HG03565 (cell line): ENCODE measurements around the gene CSTF3.
A peak's percentile ranks its signal among the peaks of the same experiment; 100 is the strongest.
"Not testable (repeated sequence)": the region's sequence is repeated elsewhere in the genome, so short reads cannot be mapped to it uniquely, and the experiment has no call there.

Source experiments
- ATAC-seq: cut with Tn5 transposase; IDR thresholded peaks from one replicate; pipeline ENCODE4 v1.9.1; 2021; ENCODE audit warnings: mild to moderate bottlenecking, moderate library complexity; ENCODE audit not compliant: unreplicated experiment

Gene CSTF3

DNA sequence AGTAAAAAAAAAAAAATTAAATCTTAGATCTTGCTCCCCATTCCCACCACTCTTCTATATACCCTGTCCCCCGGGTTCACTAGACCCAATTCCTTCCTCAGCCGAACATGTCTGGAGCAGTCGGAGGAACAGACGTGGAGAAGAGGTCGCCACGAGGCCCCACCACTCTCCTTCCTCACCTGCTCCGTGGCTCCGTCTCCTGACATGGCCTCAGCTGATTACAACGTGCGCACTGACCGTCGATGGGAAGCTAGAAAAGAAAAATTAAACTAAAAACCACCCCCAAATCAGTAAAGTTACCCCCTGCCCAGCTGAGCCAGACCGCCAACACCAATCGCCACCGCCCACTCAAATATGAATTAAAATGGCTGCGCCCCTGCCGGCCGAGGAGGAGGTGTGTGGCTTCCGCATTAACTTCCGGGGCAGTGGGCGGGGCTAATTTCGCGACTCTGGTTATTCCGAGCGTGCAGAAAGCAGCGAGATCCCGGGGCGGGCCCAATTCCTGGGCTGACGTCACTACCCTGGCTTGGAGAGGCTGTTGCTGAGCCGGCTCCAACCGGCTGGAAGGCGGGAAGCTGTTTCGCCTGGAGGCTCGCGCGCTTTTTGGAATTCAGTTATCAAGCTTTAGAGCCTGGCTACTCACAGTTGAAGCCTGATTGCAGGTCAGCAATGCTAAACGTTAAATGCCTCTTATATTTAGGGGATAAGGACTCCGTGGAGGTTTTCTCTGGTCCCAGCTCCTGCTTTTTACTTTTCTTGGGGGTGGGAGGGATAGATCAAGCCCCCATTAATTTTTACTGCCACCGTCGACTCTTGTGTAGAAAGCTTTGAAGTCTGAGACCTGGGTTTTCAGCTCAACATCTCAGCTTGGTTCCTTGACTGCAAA lies at the start of gene CSTF3:
CSTF3 (minus strand) TSS at position 361 of the 886 bp plus-strand sequence; CDS start at position 206, 155 bp downstream.
- peak; percentile 83 for ATAC-seq

DNA sequence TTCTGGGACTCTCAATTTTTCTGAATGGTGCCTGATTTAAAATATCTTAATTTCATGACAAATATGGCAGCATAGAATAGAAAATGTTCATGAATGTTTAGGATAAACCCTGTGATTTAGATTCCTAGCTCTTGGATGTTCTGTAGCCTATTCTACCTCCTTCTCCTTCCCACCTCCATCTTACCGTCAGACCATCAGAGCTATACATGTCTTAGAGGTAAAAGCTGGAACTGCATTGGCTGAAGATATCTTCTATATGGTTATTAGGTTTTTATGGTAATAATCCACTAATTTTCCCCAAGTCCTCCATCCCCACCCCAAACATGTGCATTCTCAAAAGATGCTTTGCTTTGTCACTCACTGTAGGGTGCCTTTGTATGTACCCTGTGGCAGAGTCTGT lies 46.9 kb upstream of the CSTF3 start:
- ATAC-seq: no peak

DNA sequence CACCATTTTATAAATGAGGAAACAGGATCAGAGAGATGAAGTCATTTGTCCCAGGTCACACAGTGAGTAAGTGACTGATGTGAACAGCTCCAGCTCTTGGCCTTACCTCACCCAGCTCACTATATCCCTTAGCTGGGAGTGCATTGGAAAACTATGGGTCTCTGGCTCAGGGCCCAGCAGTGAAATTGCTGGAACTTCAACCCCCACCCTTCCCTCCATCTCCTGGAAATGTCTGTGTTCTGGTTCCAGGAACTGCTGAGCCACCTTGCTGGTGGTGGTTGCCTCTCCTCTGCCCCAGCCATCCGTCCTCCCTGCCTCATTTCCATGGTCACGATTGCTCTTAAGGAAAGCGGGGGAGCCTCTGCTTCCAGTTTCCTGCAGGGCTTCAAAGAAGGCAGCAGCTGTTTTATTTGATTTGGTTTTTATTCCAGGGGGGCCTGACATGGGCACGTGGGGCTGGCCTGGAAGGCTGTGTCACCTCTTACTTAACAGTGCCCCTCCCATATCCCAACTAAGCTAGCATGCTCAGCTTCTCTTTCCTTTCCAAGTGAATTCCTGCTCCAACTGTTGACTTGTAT lies 46.2 kb upstream of the CSTF3 start:
- no peak for ATAC-seq

DNA sequence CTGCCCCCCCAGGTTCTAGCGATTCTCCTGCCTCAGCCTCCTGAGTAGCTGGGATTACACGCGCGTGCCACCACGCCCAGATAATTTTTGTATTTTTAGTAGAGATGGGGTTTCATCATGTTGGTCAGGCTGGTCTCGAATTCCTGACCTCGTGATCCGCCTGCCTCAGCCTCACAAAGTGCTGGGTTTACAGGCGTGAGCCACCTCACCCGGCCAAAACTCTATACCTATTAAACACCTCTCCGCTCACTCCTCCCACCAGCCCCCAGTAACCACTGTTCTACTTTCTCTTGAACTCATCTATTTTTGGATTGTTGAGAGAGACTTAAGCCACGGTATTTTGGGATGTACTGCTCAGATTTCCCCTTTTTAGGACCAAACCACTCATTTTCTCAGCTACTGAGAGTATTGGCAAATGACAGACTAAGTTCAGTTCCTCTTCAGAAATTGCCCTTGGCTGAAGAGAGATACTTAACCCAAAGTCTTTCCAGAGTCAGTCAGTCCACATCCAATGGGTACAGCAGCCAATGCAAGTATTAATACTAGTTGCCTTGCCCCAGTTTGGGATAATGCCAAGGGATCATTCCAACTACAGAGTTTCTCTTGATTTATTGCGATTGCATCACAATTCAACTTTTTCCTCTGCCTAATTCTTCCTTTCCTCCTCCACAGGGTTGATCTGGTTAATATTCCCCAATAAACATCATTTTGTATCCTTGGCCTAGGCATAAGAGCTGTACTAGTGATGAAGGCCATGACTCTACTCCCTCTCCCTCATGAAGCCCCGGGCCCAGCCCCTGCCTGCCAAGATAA lies 36.8 kb upstream of the CSTF3 start:
- no peak for ATAC-seq

DNA sequence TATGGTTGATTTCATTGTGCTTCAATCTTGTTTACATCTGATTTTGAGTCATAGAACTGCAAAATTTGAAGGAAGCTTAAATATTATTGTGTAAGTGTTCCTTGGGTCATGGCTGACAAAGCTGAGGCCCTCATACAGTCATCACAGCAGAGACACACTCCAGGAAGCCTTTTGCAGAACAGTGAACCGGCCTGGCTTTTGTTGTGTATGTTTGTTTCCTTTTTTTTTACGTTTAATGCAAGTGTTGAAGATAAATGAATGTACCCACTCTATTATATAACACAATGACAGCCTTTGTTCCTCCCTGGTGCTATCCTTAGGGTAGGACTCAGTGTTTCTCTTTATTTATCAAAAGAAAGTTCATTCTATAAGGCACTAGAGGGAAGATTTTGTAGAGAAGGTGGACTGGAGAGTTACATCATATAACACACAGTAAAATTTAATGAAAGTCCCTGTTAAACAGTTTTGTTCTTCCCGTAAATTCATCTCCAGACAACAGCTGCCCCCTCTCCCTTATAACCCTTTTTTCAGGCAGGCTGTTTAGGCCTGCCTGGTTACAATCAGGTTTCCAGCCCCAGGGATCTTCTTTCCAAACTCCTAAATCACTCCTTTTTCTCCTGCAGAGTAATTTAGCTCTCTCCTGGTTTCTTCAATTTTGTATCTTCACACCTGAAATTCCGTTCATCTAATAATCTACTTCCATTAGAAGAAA lies 34.3 kb upstream of the CSTF3 start:
- ATAC-seq: no peak

DNA sequence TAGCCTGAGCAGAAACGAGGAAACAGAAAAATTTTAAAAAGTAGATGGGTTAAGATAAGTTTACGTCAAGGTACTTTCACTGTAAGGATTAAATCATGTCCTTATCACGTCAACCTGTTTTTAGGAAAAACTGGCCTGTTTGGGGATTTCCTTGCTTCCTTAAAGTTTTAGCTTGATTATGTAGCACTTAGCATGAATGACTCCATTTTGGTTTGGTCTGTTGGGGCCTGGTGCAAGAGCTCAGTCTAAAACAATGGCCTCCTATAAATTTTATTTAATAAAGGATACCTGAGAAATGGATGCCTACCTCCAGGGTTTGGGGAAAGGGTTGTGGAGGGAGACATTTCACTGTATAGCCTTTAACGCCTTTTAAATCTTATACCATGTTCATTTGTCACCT lies 33.2 kb upstream of the CSTF3 start:
- ATAC-seq: no peak

DNA sequence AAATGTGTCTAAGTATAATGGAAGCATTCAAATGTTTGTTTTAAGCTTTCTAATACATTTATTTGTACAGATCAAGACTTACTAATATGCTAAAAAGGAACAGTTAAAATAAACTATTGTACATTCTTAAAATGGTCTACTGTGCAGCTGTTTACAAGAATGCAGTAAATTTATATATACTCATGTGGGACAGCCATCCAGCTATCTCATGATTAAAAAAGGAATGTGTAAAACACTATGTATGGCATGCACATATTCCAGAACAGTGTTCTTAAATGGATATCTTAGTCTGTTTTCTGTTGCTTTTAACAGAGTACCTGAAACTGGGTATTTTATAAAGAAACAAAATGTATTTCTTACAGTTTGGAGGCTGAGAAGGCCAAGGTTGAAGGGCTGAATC lies 30.2 kb upstream of the CSTF3 start:
- ATAC-seq: no peak

DNA sequence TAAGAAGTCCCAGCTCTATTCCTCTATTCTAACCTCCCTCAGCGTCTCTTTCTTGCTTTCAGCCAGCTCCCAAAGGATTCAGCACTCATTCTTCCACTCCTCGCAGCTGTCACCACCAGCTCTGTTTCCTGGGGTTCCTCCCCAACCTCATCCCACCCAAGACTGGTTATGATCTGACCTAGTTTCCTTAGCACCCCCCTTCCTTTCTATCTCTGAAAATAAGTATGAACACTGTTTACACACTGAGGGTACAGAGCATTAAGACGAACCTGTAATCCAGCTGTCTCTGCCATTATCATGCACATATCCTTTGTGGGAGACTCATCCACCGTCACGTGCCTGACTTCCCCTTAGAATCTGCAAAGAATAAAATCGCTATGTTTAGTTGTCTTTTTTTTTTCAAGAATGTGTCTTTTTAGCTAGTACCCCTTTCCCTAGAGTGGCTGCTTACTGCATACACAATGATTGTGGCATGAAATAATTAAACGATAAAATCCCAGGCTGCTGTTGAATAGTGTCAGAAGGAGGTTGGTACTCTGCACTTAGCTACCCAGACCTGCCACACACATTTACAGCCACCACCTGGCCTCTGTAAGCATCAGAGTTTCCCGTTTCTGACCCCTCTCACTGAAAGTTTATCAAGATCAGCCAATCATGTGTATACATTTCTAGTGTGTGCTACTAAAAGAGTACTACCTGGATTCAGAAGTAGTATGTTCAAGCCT lies 26.9 kb upstream of the CSTF3 start:
- ATAC-seq: no peak

DNA sequence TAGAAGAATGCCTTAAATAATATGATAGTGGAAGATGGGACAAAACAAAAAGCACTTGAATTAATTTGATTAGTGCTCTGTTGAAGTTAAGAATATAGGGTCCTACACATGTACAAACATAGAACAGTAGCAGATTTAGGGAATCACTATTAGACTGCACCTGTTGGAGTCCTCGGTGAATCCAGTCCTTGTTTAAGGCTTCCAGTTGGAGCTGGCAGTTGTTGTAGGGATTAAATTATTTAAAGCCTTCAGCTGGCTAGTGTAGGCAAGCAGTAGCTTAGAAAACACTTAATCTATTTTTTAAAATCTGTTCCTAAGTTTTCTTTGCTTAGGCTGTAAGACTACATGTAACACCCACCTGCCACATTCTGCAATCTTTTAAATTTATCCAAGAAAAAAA lies 24.5 kb upstream of the CSTF3 start:
- ATAC-seq: no peak

DNA sequence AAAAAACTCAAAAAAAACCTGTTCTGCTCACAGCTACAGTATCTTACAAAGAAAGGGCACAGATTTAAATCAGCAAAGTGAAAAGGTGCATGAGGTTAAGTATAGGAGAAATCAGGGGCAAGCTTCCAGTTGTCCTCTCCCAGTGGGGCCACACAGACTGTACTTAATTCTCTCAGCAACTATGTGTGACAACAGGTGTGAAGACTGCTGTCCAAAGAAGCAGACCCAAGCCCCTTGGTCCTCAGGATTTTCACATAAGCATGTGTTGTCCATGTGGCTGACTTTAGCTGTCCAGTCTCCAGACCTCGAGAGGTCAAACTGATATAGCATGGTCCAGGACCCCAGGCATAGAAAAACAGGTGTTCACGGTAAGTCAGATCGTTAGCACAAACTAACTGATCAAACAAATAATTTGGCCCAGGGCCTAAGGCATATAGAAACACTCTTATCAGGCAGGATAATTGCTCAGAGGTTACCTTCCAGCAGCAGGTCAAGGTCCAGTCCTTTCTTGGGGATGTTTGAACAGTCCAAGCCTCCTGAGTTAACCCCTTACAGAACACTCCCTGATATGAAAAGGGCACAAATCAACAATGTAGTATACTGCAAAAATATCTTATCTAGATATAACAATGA lies 21.1 kb upstream of the CSTF3 start:
- ATAC-seq: no peak

DNA sequence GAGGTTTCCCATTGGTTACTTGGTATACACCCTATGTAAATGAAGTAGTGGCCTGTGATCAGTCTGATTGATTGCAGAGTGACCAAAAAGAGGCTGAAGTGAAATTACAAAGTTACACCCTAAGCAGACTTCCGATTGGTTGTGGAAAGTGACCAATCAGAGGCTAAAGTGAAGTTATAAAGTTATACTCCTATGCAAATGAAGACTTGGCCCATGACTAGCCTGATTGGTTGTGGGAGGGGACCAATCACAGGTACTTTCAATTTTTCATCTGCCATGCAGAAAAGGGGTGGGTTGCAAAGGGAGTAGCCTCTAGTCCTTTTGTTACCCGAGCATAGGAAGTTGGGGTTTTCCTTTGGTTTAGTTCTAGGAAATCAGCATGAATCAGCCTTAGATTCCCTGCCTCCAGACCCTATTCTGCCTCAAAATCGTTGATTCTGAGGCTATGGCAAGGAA lies 18.1 kb upstream of the CSTF3 start:
- ATAC-seq: no peak

DNA sequence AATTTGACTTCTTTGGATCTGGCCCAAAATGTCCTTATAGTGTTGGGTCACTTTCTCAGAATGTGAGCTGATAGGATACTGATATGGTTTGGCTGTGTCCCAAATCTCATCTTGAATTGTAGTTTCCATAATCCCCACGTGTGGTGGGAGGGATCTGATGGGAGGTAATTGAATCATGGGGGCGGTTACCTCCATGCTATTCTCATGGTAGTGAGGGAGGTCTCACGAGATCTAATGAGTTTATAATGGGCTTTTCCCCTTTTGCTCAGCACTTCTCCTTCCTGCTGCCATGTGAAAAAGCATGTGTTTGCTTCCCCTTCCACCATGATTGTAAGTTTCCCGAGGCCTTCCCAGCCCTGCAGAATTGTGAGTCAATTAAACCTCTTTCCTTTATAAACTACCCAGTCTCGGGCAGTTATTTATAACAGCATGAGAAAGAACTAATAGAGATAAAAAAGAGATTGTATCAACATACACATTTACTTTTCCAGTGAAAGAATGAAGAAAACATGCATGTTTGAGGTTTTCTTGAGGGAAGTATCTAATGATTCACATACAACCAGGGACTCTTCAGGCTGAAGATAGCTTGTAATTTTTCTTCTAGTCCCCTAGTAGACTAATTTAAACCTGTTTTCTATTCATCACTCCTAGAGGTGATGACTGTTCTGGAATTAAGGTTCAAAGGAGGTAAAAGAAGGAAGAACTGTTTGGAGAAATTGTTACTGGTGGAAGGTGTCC lies 17.3 kb upstream of the CSTF3 start:
- no peak for ATAC-seq

DNA sequence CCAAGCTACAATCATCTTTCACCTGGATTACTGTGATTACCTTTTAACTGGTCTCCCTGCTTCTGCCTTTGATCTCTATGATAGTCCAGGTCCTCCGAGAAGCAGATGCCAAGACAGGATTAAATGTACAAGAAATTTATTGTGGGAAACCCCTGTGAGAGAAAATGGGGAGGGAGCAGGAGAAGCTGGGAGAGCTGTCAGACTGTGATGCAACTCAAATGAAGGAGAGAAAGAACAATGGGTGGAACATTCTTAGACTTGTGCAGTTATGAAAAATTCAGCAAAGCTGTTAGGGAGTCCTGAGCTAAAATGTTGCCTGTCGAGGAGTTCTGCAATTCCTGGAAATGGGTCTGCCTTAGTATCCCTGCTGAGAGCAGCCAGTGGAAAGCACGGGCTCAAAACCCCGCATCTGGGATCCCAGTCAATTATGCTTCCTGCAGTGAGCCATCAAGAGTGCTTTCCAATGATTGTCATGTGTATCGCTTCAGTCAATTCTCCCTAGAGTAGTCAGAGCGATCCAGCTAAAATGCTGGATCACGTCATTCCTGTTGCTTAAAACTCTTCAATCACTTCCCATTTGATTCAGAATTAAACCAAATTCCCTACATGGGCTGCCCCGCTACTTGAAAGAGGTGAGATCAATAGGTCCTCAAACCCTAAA lies 16.5 kb upstream of the CSTF3 start:
- ATAC-seq: no peak

DNA sequence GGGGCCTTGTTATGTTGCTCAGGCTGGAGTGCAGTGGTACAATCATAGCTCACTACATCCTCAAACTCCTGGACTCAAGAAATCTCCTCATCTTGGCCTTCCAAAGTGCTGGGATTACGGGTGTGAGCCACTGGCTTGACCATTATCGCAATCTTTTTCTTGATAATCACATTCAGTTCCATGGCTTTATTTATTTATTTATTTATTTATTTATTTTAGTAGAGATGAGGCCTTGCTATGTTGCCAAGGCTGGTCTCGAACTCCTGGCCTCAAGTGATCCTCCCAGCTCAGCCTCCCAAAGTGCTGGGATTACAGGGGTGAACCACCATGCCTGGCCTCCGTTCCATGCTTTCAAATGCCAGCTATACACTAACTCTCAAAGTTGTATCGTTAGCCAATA lies 15.5 kb upstream of the CSTF3 start:
- not testable (repeated sequence) for ATAC-seq

DNA sequence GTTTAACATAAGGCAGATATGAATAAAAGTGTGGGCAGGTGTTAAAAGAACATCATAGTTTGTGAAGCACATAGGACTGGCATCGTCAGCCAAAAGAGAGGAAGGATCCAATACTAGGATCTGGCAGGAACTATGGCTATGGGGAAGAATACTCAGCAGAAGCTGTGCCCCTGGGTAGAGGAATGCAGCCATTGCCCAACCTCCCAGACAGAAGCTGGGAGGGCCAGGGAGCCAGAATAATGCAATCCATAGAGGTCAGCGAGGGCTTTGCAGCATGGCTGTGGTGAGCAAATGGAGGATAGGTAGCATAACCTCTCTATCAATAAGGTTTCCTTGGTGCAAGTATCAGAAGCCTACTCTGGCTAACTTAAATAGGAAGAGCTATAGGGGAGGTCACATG lies 11.7 kb upstream of the CSTF3 start:
- no peak for ATAC-seq

DNA sequence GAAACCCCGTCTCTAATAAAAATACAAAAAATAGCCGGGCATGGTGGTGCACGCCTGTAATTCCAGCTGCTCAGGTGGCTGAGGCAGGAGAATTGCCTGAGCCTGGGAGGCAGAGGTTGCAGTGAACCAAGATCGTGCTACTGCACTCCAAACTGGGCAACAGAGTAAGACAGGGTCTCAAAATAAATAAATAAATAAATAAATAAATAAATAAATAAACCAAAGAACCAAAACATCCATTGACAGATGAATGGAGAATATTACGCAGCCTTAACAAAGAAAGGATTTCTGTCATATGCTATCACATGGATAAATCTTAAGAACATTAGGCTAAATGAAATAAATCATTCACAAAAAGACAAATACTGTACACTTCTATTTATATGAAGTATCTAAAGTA lies 11.1 kb upstream of the CSTF3 start:
- no peak for ATAC-seq

DNA sequence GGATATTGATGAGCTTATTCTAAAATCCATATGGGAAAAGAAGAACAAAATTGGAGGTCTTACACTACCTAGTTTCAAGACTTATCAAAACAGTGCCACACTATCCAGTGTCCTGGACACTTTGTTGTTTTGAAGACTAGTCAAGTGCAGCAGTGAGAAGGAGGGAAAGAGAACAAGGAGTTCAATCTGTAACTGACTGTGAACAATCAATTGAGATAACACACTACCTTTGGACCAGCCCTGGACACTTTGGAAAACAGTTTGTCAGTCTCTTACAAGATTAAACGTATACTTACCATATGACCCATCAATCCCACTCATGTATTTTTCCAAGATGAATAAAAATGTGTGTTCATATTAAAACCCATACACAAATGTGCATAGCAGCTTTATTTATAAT lies 10.0 kb upstream of the CSTF3 start:
- ATAC-seq: no peak

DNA sequence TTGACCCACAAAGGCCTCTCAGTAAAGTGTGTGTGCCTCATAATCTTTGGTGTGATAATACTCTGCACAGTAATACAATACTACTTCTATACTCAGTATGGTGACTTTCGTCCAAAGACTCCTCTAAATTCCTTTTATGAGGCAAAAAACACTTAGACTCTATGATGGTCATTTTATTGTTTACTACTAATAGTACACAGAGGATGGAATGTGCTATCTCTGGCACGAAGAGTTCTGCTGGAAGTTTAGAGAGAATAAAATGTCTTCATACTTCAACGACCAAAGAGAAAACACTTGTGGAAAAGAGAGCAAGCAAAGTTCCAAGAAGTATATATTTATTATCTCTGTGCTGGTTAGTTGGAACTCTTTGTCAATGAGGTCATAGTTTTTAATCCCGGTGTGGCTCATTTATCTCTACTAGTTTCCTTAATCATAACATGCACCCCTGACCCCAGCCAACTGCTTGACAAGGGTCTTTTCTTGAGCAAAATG lies 7.5 kb upstream of the CSTF3 start:
- ATAC-seq: no peak
